ENCODE data around the gene ADARB1. TPM values are rescaled to one million over a fixed set of nuclear protein-coding genes. Genes with fewer than 3 reads are reported as not detected.
A peak's percentile ranks its signal among the peaks of the same experiment; 100 is the strongest.

ADARB1 gene
- total RNA-seq, 4 donors from 2014 or later, result 6.8 to 32.2 (median 17.3) TPM

DNA sequence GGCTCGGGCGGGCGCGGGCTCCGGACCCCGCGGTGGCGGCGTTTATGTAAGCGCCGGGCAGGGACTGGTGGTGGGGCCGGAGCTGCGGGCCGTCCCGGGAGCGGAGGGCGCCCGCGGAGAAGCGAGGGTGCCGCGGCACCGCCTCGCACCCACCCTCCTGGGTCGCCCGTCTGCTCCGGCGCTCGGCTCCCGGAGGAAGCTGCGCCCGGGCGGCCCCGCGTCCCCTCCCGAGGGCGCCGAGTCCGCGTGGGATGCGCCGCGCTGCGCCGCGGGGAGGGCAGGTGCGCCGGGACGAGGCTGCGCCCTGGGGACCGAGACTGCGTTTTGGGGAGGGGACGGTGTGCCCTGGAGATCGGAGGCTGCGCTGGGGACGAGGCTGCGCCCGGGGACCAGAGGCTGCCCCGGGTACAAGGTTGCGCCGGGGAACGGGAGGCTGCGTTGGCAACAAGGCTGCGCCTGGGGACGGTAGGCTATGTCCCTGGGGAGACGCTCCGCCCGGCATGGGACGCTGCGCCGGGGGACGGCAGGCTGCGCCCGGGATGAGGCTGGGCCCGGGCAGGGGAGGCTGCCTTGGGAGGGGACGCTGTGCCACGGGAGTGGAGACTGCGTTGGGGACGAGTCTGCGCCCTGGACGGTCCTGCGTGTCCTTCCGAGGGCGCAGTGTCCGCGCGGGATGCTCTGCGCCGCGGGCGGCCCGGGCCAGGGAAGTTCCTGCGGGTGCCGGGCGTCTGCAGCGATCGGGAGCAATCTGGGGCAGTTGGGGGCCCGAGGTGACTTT, 627 bp downstream of the ADARB1 start:
- in situ Hi-C loops (cut with MboI; ENCODE audit: low pct_ligation_motif_present in 1 of 4, low pct_unique_long_range_greater_than_20kb in 1 of 4, low sequenced_read_pairs in 3 of 4), result no loop called here
- no peak for DNase-seq
- intact Hi-C loops (cut with DNase I; ENCODE audit: low total_unique reads), result loop anchor here (10.0 kb wide), 1 partner anchor 120 kb away; no protein-coding TSS in a partner anchor

GRCh38 chr21:45075596-45076244, 1.3 kb downstream of the ADARB1 start:
- peak overlapping the region; percentile 10 to 81 (median 76) for H3K27ac ChIP-seq
- H3K27me3 ChIP-seq, result peaks cover 14% of the 10 kb centered on the region
- 25 to 30% methylated on average over 13 to 18 of the region's 18 CpGs for WGBS, 2 donors (ENCODE audit: low coverage in 1 of 2)
- peaks cover 3 to 45% (median 26%) of the 10 kb centered on the region in 4 donors for H3K4me1 ChIP-seq
- in situ Hi-C loops (cut with MboI; ENCODE audit: low pct_ligation_motif_present in 1 of 4, low pct_unique_long_range_greater_than_20kb in 1 of 4, low sequenced_read_pairs in 3 of 4), result no loop called here
- H3K4me3 ChIP-seq, result peak overlapping the region; percentile 55 to 98 (median 73)
- TF ChIP-seq POLR2A (IDR thresholded peaks at IDR 0.05) (no peak), EP300 (IDR thresholded peaks at IDR 0.05; ENCODE audit: low read depth) (no peak), POLR2AphosphoS5 (IDR thresholded peaks at IDR 0.05) (no peak)
- TF ChIP-seq, protein P1, sequence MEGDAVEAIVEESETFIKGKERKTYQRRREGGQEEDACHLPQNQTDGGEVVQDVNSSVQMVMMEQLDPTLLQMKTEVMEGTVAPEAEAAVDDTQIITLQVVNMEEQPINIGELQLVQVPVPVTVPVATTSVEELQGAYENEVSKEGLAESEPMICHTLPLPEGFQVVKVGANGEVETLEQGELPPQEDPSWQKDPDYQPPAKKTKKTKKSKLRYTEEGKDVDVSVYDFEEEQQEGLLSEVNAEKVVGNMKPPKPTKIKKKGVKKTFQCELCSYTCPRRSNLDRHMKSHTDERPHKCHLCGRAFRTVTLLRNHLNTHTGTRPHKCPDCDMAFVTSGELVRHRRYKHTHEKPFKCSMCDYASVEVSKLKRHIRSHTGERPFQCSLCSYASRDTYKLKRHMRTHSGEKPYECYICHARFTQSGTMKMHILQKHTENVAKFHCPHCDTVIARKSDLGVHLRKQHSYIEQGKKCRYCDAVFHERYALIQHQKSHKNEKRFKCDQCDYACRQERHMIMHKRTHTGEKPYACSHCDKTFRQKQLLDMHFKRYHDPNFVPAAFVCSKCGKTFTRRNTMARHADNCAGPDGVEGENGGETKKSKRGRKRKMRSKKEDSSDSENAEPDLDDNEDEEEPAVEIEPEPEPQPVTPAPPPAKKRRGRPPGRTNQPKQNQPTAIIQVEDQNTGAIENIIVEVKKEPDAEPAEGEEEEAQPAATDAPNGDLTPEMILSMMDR (IDR thresholded peaks at IDR 0.05), result no peak
- H3K9me3 ChIP-seq, result no peaks in the 10 kb centered on the region
- no peak for DNase-seq
- H3K36me3 ChIP-seq, result no peaks in the 10 kb centered on the region
- intact Hi-C loops (cut with DNase I; ENCODE audit: low total_unique reads), result loop anchor here (10.0 kb wide), 1 partner anchor 121 kb away; no protein-coding TSS in a partner anchor

More for the DNA sequence above, 627 bp downstream of the ADARB1 start:
- Histone ChIP-seq H3K27ac (peak overlapping the region; percentile 64 to 81 (median 76)), H3K36me3 (no peaks in the 10 kb centered on the region), H3K9me3 (no peaks in the 10 kb centered on the region), H3K4me1 (peaks cover 3 to 42% (median 21%) of the 10 kb centered on the region in 4 donors), H3K4me3 (peak overlapping the region; percentile 55 to 98 (median 73)), H3K27me3 (peaks cover 14% of the 10 kb centered on the region)
- 1% methylated on average over 58 of the region's 98 CpGs; no CpG with 5 or more reads in 1 of the 2 donors for WGBS, 2 donors (ENCODE audit: low coverage in 1 of 2)
- TF ChIP-seq POLR2A (IDR thresholded peaks at IDR 0.05) (no peak), EP300 (IDR thresholded peaks at IDR 0.05; ENCODE audit: low read depth) (no peak), POLR2AphosphoS5 (IDR thresholded peaks at IDR 0.05) (no peak)
- TF ChIP-seq, protein P1 (IDR thresholded peaks at IDR 0.05), result no peak

GRCh38 chr21:45076245-45076711, 1.9 kb downstream of the ADARB1 start:
- H3K4me1 ChIP-seq, result peaks cover 3 to 48% (median 30%) of the 10 kb centered on the region in 4 donors
- peak overlapping the region; percentile 10 to 81 (median 76) for H3K27ac ChIP-seq
- no peaks in the 10 kb centered on the region for H3K9me3 ChIP-seq
- peak overlapping the region in 1 of 4 donors; percentile 69 for H3K4me3 ChIP-seq
- in situ Hi-C loops (cut with MboI; ENCODE audit: low pct_ligation_motif_present in 1 of 4, low pct_unique_long_range_greater_than_20kb in 1 of 4, low sequenced_read_pairs in 3 of 4), result no loop called here
- no peak for DNase-seq
- no peak for TF ChIP-seq EP300 (IDR thresholded peaks at IDR 0.05; ENCODE audit: low read depth)
- no peak for TF ChIP-seq POLR2AphosphoS5 (IDR thresholded peaks at IDR 0.05)
- TF ChIP-seq, protein P1 (IDR thresholded peaks at IDR 0.05), result no peak
- TF ChIP-seq POLR2A (IDR thresholded peaks at IDR 0.05), result no peak
- peaks cover 14% of the 10 kb centered on the region for H3K27me3 ChIP-seq
- intact Hi-C loops (cut with DNase I; ENCODE audit: low total_unique reads), result loop anchor here (10.0 kb wide), 1 partner anchor 121 kb away; no protein-coding TSS in a partner anchor
- WGBS, 2 donors (ENCODE audit: low coverage in 1 of 2), result 40 to 69% methylated on average over 3 to 8 of the region's 8 CpGs
- H3K36me3 ChIP-seq, result no peaks in the 10 kb centered on the region

DNA sequence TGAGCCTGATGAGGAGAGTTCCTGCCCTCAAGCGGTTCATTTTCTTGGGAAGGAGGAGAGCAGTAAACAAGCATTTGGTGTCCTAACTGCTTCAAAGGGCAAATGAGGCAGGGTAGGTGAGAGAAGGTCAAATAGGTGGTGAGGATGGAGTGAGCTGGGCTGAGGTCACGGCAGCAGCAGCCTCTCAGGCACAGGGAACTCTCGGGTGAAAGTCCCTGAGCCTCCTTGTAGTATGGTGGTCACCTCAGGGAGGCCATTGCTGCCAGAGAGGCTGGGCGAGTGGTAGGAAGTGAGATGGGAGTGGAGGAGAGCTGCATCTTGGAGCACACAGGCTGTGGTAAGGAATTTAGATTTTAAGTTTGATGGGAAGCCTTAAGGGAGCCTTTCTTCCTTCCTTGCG, 4.0 kb downstream of the ADARB1 start:
- TF ChIP-seq POLR2AphosphoS5 (IDR thresholded peaks at IDR 0.05), result no peak
- no peak for TF ChIP-seq POLR2A (IDR thresholded peaks at IDR 0.05)
- no peak for TF ChIP-seq EP300 (IDR thresholded peaks at IDR 0.05; ENCODE audit: low read depth)
- TF ChIP-seq, protein P1 (IDR thresholded peaks at IDR 0.05), result no peak
- H3K4me1 ChIP-seq, result peaks cover 1 to 50% (median 32%) of the 10 kb centered on the region in 4 donors
- in situ Hi-C loops (cut with MboI; ENCODE audit: low pct_ligation_motif_present in 1 of 4, low pct_unique_long_range_greater_than_20kb in 1 of 4, low sequenced_read_pairs in 3 of 4), result no loop called here

More for the DNA sequence above, 4.0 kb downstream of the ADARB1 start:
- intact Hi-C loops (cut with DNase I; ENCODE audit: low total_unique reads), result loop anchor here (10.0 kb wide), 1 partner anchor 124 kb away; no protein-coding TSS in a partner anchor
- WGBS, 2 donors (ENCODE audit: low coverage in 1 of 2), result 20 to 75% methylated on average over 1 to 5 of the region's 5 CpGs
- DNase-seq, result no peak
- Histone ChIP-seq H3K9me3 (no peaks in the 10 kb centered on the region), H3K36me3 (no peaks in the 10 kb centered on the region), H3K4me3 (no peak overlapping the region), H3K27ac (peak overlapping the region in 3 of 4 donors; percentile 26 to 78 (median 65)), H3K27me3 (peaks cover 14% of the 10 kb centered on the region)

Data from transverse colon (tissue), 4 donors.